ENCODE data around the gene SSC5D. TPM values are rescaled to one million over a fixed set of nuclear protein-coding genes. Genes with fewer than 3 reads are reported as not detected.

SSC5D gene
- total RNA-seq, 2 experiments from 2014 or later, result 0.68 to 0.79 TPM

- peaks cover 23% of the 10 kb centered on the region for H3K4me1 Mint-ChIP-seq
- H3K36me3 Mint-ChIP-seq, result peaks cover 10% of the 10 kb centered on the region
These were observed 14.1 kb downstream of the SSC5D start for GRCh38 chr19:55502197-55502952.

GRCh38 chr19:55503157-55503501 lies 14.9 kb downstream of the SSC5D start:
- Mint-ChIP-seq H3K27ac (peak overlapping the region; percentile 86), H3K4me3 (peak overlapping the region; percentile 64), H3K36me3 (peaks cover 10% of the 10 kb centered on the region), H3K9me3 (ENCODE audit: low read depth) (peaks cover 7% of the 10 kb centered on the region), H3K4me1 (peaks cover 23% of the 10 kb centered on the region), H3K27me3 (peaks cover 4% of the 10 kb centered on the region)
- DNase-seq (no peak), ATAC-seq (no peak)
- CTCF ChIA-PET, result interaction anchor here (0.7 to 3.6 kb wide), 37 partner anchors 11 to 810 kb away, joined by 3 to 76 read pairs (median 9); partner anchors contain the start of genes FIZ1, ISOC2, NAT14 and SYT5

More at GRCh38 chr19:55502197-55502952, 14.1 kb downstream of the SSC5D start:
- CTCF ChIA-PET, result interaction anchor here (1.1 to 3.6 kb wide), 6 partner anchors 9 to 120 kb away, joined by 3 to 42 read pairs (median 6); partner anchors contain the start of gene NAT14
- peaks cover 4% of the 10 kb centered on the region for H3K27me3 Mint-ChIP-seq
- no peak for DNase-seq
- H3K27ac Mint-ChIP-seq, result no peak overlapping the region
- ATAC-seq, result no peak
- H3K9me3 Mint-ChIP-seq (ENCODE audit: low read depth), result peaks cover 7% of the 10 kb centered on the region
- H3K4me3 Mint-ChIP-seq, result peak overlapping the region; percentile 13

GRCh38 chr19:55503502-55504251 lies 15.4 kb downstream of the SSC5D start:
- DNase-seq (peak; percentile 95), ATAC-seq (peak; percentile 98)
- Mint-ChIP-seq H3K4me3 (peak overlapping the region; percentile 64), H3K27me3 (peaks cover 4% of the 10 kb centered on the region), H3K27ac (peak overlapping the region; percentile 86), H3K9me3 (ENCODE audit: low read depth) (peaks cover 7% of the 10 kb centered on the region), H3K36me3 (peaks cover 10% of the 10 kb centered on the region), H3K4me1 (peaks cover 23% of the 10 kb centered on the region)
- CTCF ChIA-PET, result interaction anchor here (0.6 to 3.6 kb wide), 75 partner anchors 11 to 830 kb away, joined by 3 to 76 read pairs (median 5); partner anchors contain the start of genes FIZ1, HSPBP1, ISOC2 and KMT5C

DNA sequence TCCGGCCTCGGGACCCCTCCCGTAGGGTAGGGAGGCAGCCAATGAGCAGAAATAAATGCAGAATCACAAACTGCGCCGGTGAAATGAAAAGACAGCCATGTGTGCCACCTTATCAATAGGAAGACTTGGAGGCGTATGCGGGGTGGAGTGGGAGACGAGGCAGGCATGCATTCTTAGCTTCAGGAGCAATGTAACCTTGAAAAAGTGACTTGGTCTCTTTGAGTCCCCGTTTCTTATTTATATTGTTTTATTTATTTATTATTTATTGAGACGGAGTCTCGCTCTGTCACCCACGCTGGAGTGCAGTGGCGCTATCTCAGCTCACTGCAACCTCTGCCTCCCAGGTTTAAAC lies 16.0 kb downstream of the SSC5D start:
- H3K27me3 Mint-ChIP-seq, result peaks cover 5% of the 10 kb centered on the region
- CTCF ChIA-PET, result interaction anchor here (0.6 to 3.6 kb wide), 73 partner anchors 10 to 831 kb away, joined by 3 to 76 read pairs (median 5); partner anchors contain the start of genes FIZ1, HSPBP1, ISOC2 and KMT5C
- no peak overlapping the region for H3K27ac Mint-ChIP-seq
- DNase-seq, result no peak
- peak overlapping the region; percentile 64 for H3K4me3 Mint-ChIP-seq
- no peak for ATAC-seq
- H3K4me1 Mint-ChIP-seq, result peaks cover 23% of the 10 kb centered on the region
- H3K9me3 Mint-ChIP-seq (ENCODE audit: low read depth), result peaks cover 7% of the 10 kb centered on the region
- H3K36me3 Mint-ChIP-seq, result peaks cover 10% of the 10 kb centered on the region

GRCh38 chr19:55504981-55505380 lies 16.7 kb downstream of the SSC5D start:
- DNase-seq, result no peak
- Mint-ChIP-seq H3K36me3 (peaks cover 10% of the 10 kb centered on the region), H3K4me1 (peaks cover 23% of the 10 kb centered on the region), H3K9me3 (ENCODE audit: low read depth) (peaks cover 7% of the 10 kb centered on the region), H3K4me3 (no peak overlapping the region), H3K27ac (no peak overlapping the region), H3K27me3 (peaks cover 6% of the 10 kb centered on the region)
- CTCF ChIA-PET, result interaction anchor here (0.7 to 3.6 kb wide), 25 partner anchors 9 to 365 kb away, joined by 3 to 76 read pairs (median 13); partner anchors contain the start of genes FIZ1, HSPBP1, ISOC2 and NAT14
- ATAC-seq, result no peak

DNA sequence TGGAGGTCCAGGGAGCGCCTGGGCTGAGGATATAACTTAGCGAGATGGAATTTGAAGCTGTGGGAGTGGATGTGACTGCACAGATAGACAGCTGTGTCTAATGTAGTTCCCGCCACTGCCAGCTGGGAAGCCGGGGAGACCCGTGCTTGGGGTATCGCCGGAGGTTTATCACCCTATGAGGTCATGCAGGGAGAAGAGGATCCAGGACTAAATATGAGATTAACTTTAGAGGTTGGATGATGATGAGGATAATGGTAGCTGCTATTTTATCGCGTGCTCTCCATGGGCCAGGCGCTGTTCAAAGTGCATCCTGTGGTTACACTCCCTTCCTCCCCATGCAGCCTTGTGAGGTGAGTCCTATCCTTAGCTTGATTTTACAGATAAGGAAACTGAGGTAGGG lies 19.9 kb downstream of the SSC5D start:
- no peak overlapping the region for H3K4me3 Mint-ChIP-seq
- H3K27me3 Mint-ChIP-seq, result peaks cover 17% of the 10 kb centered on the region
- peaks cover 10% of the 10 kb centered on the region for H3K4me1 Mint-ChIP-seq
- no peak for ATAC-seq
- CTCF ChIA-PET, result interaction anchor here (0.7 to 2.6 kb wide), 7 partner anchors 9 to 348 kb away, joined by 3 to 9 read pairs (median 6); partner anchors contain the start of gene ZNF865
- DNase-seq, result no peak
- H3K27ac Mint-ChIP-seq, result no peak overlapping the region
- H3K9me3 Mint-ChIP-seq (ENCODE audit: low read depth), result peaks cover 2% of the 10 kb centered on the region
- H3K36me3 Mint-ChIP-seq, result peaks cover 3% of the 10 kb centered on the region

DNA sequence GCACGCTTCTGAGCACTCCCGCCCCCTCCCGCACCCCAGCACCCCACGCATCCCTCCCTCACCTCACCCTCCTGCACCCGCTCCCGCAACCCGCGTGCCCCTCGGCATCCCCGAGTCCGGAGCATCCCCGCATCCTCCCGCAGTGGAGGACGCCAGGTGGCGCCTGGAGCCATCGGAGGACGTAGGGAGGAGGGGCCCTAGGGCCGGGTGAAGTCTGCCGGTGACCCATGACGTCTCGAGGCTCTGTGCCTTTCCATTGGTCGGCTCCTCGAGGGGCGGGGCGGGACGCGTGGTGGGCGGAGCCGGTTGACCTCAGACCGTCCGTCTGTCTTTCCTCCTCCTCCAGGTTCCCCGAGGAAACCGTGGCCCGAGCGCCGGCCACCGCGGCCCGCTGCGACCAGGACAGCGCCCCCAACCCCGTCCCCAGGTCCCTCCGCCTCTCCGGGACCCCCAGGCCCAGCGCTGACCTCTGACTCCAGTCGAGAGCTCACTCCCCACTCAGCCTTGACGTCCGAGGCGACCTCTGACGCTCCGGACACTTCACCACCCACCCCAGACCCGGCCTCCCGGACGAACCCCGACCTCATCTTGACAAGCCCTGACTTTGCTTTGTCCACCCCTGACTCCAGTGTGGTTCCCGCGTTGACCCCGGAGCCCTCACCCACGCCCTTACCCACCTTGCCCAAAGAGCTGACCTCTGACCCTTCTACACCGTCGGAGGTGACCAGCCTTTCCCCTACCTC lies 28.8 kb downstream of the SSC5D start:
- peak overlapping the region; percentile 54 for H3K4me3 Mint-ChIP-seq
- DNase-seq (peak; percentile 92), ATAC-seq (peak; percentile 100)
- peak overlapping the region; percentile 71 for H3K27ac Mint-ChIP-seq
- peaks cover 3% of the 10 kb centered on the region for H3K4me1 Mint-ChIP-seq
- H3K9me3 Mint-ChIP-seq (ENCODE audit: low read depth), result no peaks in the 10 kb centered on the region
- CTCF ChIA-PET, result interaction anchor here (0.7 to 3.7 kb wide), 10 partner anchors 9 to 137 kb away, joined by 3 to 40 read pairs (median 5); partner anchors contain the start of genes ZNF784 and ZNF865
- H3K36me3 Mint-ChIP-seq, result no peaks in the 10 kb centered on the region
- H3K27me3 Mint-ChIP-seq, result peaks cover 6% of the 10 kb centered on the region

DNA sequence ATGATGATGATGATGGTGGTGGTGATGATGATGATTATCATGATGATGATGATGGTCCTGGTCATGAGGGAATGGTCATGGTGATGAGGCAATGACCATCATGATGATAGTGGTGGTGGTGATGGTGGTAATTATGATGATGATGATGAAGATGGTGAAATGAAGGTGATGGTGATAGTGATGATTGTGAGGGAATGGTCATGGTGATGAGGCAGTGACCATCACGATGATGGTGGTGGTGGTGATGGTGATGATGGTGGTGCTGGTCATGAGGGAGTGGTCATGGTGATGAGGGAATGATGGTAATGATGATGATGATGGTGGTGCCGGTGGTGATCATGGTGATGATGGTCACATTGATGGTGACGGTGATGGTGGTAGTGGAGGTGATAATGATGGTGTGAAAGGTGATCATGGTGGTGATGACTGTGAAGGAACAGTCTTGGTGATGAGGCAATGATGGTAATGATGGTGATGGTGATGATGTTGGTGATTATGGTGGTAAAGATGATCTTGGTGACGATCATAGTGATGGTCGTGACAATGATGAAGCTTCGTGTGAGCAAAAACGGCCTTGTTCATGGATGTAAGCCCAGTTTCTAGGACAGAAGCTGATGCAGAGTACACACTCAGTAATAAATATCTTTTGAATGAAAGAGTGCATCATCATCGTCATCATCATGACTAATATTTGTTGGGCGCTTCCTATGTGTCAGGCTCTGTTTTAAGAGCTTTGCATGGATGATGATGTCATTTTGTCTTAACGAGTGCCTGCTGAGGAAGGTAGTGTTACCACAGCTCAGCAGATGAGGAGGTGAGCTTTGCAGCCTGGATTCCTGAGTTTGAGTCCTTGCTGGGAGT lies 31.4 kb downstream of the SSC5D start:
- Mint-ChIP-seq H3K36me3 (no peaks in the 10 kb centered on the region), H3K4me3 (no peak overlapping the region), H3K4me1 (peaks cover 3% of the 10 kb centered on the region), H3K27ac (no peak overlapping the region), H3K27me3 (no peaks in the 10 kb centered on the region), H3K9me3 (ENCODE audit: low read depth) (no peaks in the 10 kb centered on the region)
- CTCF ChIA-PET, result interaction anchor here (0.9 to 1.0 kb wide), 2 partner anchors 87 to 112 kb away, joined by 3 to 5 read pairs; no protein-coding TSS in a partner anchor
- DNase-seq (no peak), ATAC-seq (no peak)

GRCh38 chr19:55520691-55521292 lies 32.6 kb downstream of the SSC5D start:
- CTCF ChIA-PET, result interaction anchor here (0.9 kb wide), 1 partner anchor 111 kb away, joined by 3 read pairs; no protein-coding TSS in a partner anchor
- H3K4me3 Mint-ChIP-seq, result no peak overlapping the region
- H3K4me1 Mint-ChIP-seq, result peaks cover 3% of the 10 kb centered on the region
- H3K27ac Mint-ChIP-seq, result no peak overlapping the region
- ATAC-seq (no peak), DNase-seq (no peak)
- no peaks in the 10 kb centered on the region for H3K36me3 Mint-ChIP-seq
- no peaks in the 10 kb centered on the region for H3K27me3 Mint-ChIP-seq
- no peaks in the 10 kb centered on the region for H3K9me3 Mint-ChIP-seq (ENCODE audit: low read depth)

- Mint-ChIP-seq H3K9me3 (ENCODE audit: low read depth) (no peaks in the 10 kb centered on the region), H3K4me3 (no peak overlapping the region), H3K36me3 (no peaks in the 10 kb centered on the region), H3K27me3 (no peaks in the 10 kb centered on the region), H3K4me1 (no peaks in the 10 kb centered on the region), H3K27ac (no peak overlapping the region)
- ATAC-seq, result no peak
- CTCF ChIA-PET, result no interaction called here
- no peak for DNase-seq
These were observed 37.3 kb downstream of the SSC5D start for GRCh38 chr19:55525289-55526101.
